IPS-18c (cell line): ENCODE measurements around the gene HERPUD2.

ENCODE experiments used
- H3K4me3 ChIP-seq: 2 replicates; pipeline ENCODE4 v1.7.0; 2013; ENCODE audit warnings: low read depth, mild to moderate bottlenecking, low read length, moderate library complexity; ENCODE audit not compliant: insufficient read depth
- H3K9me3 ChIP-seq: one replicate; pipeline ENCODE4 v1.6.1; 2013; ENCODE audit warnings: mild to moderate bottlenecking, low read length, moderate library complexity; ENCODE audit not compliant: control insufficient read depth, insufficient read depth

HERPUD2 gene

GRCh38 chr7:35650751-35651150 is 44.2 kb downstream of the HERPUD2 start:
- H3K4me3 ChIP-seq: no peak overlapping the region
- H3K9me3 ChIP-seq: no peaks in the 10 kb centered on the region

GRCh38 chr7:35649711-35650110 is 45.2 kb downstream of the HERPUD2 start:
- H3K9me3 ChIP-seq: no peaks in the 10 kb centered on the region
- no peak overlapping the region for H3K4me3 ChIP-seq

GRCh38 chr7:35648367-35648766 is 46.6 kb downstream of the HERPUD2 start:
- no peaks in the 10 kb centered on the region for H3K9me3 ChIP-seq
- no peak overlapping the region for H3K4me3 ChIP-seq

- Histone ChIP-seq H3K9me3 (no peaks in the 10 kb centered on the region), H3K4me3 (no peak overlapping the region)
Observed at GRCh38 chr7:35647171-35647574, 47.8 kb downstream of the HERPUD2 start.

GRCh38 chr7:35646289-35647023 is 48.5 kb downstream of the HERPUD2 start:
- Histone ChIP-seq H3K4me3 (no peak overlapping the region), H3K9me3 (no peaks in the 10 kb centered on the region)

GRCh38 chr7:35645691-35646090 is 49.2 kb downstream of the HERPUD2 start:
- Histone ChIP-seq H3K4me3 (no peak overlapping the region), H3K9me3 (no peaks in the 10 kb centered on the region)

GRCh38 chr7:35630024-35630972 is 64.6 kb downstream of the HERPUD2 start:
- Histone ChIP-seq H3K9me3 (peaks cover 2% of the 10 kb centered on the region), H3K4me3 (no peak overlapping the region)

GRCh38 chr7:35624299-35625186 is 70.4 kb downstream of the HERPUD2 start:
- Histone ChIP-seq H3K9me3 (no peaks in the 10 kb centered on the region), H3K4me3 (no peak overlapping the region)

- H3K9me3 ChIP-seq: no peaks in the 10 kb centered on the region
- no peak overlapping the region for H3K4me3 ChIP-seq
Observed at GRCh38 chr7:35623381-35623780, 71.6 kb downstream of the HERPUD2 start.

GRCh38 chr7:35619863-35620262 is 75.1 kb downstream of the HERPUD2 start:
- H3K4me3 ChIP-seq: no peak overlapping the region
- H3K9me3 ChIP-seq: no peaks in the 10 kb centered on the region

- no peak overlapping the region for H3K4me3 ChIP-seq
- H3K9me3 ChIP-seq: peaks cover under 1% of the 10 kb centered on the region
Observed at GRCh38 chr7:35617041-35617440, 77.9 kb downstream of the HERPUD2 start.

- Histone ChIP-seq H3K4me3 (no peak overlapping the region), H3K9me3 (peaks cover 3% of the 10 kb centered on the region)
Observed at GRCh38 chr7:35613150-35613549, 81.8 kb downstream of the HERPUD2 start.

GRCh38 chr7:35605760-35606159 is 89.2 kb downstream of the HERPUD2 start:
- Histone ChIP-seq H3K4me3 (no peak overlapping the region), H3K9me3 (no peaks in the 10 kb centered on the region)

GRCh38 chr7:35604595-35604994 is 90.3 kb downstream of the HERPUD2 start:
- Histone ChIP-seq H3K4me3 (no peak overlapping the region), H3K9me3 (no peaks in the 10 kb centered on the region)

- Histone ChIP-seq H3K4me3 (no peak overlapping the region), H3K9me3 (no peaks in the 10 kb centered on the region)
Observed at GRCh38 chr7:35599645-35600044, 95.3 kb downstream of the HERPUD2 start.

GRCh38 chr7:35599061-35599460 is 95.9 kb downstream of the HERPUD2 start:
- Histone ChIP-seq H3K9me3 (no peaks in the 10 kb centered on the region), H3K4me3 (no peak overlapping the region)

- Histone ChIP-seq H3K4me3 (no peak overlapping the region), H3K9me3 (no peaks in the 10 kb centered on the region)
Observed at GRCh38 chr7:35596061-35596460, 98.9 kb downstream of the HERPUD2 start.
